ENCODE measurements around the gene FBXL20. TPM values are rescaled to one million over a fixed set of nuclear protein-coding genes. Genes with fewer than 3 reads are reported as not detected.

Gene FBXL20
- total and polyA plus RNA-seq, 2 of the 8 experiments (the other 6 are each of a cell fraction or from before 2014, with no cell fraction given) = 5.5 to 11.0 TPM

- no peak overlapping the region for H2BK15ac ChIP-seq (ENCODE audit: low read length)
- ChIA-PET CTCF (ENCODE audit: partially characterized antibody) (interaction anchor here (0.6 to 2.2 kb wide), 11 partner anchors 10 to 132 kb away, joined by 3 to 6 read pairs (median 3); no protein-coding TSS in a partner anchor), POLR2A (ENCODE audit: partially characterized antibody) (no interaction called here)
- no peak overlapping the region for H4K8ac ChIP-seq (ENCODE audit: extremely low read depth, insufficient read depth, low read length)
- no peak overlapping the region for H3K9ac ChIP-seq (replicated peaks in 1 of 4; ENCODE audit: extremely low read depth in 1 of 4, low read depth in 3 of 4, low read length in 3 of 4)
- no peaks in the 10 kb centered on the region for H3K9me3 ChIP-seq (ENCODE audit: insufficient read depth in 2 of 2, low read depth in 1 of 2, low read length in 1 of 2)
- DNase-seq (ENCODE audit: low read depth in 1 of 2, low spot score in 2 of 2) (no peak), FAIRE-seq (no peak)
- H3K18ac ChIP-seq (ENCODE audit: extremely low read depth, low read length) = no peak overlapping the region
- H3K23ac ChIP-seq (ENCODE audit: insufficient read length) = no peak overlapping the region
- no peaks in the 10 kb centered on the region for H3K4me1 ChIP-seq (replicated peaks in 1 of 4; ENCODE audit: control insufficient read depth in 3 of 4, insufficient read depth in 4 of 4, low read length in 3 of 4)
- TF ChIP-seq RNF2 (IDR thresholded peaks at IDR 0.05; ENCODE audit: borderline replicate concordance, low read depth, low read length, missing control alignments, poor library complexity, severe bottlenecking) = no peak
- peak; percentile 56 to 58 for TF ChIP-seq RAD21 (IDR thresholded peaks at IDR 0.05 in 1 of 2, conservative IDR thresholded peaks at IDR 0.05 in 1 of 2; ENCODE audit: low read depth in 2 of 2, low read length in 2 of 2)
- TF ChIP-seq JUND (IDR thresholded peaks at IDR 0.05; ENCODE audit: low read length) = no peak
- peak; percentile 28; the same call in 1 of the 2 replicates for TF ChIP-seq CEBPB (IDR thresholded peaks at IDR 0.05; ENCODE audit: low read depth, low read length)
- TF ChIP-seq CTCF (IDR thresholded peaks at IDR 0.05; ENCODE audit: control extremely low read depth in 1 of 3, insufficient read depth in 1 of 3, low read depth in 1 of 3, low read length in 3 of 3) = peak in 1 of 3 experiments; percentile 36; a peak in 1 of 4 replicates
- no peaks in the 10 kb centered on the region for H3K27me3 ChIP-seq (replicated peaks in 1 of 4; ENCODE audit: control insufficient read depth in 3 of 4, extremely low read depth in 1 of 4, insufficient read depth in 3 of 4, low read length in 3 of 4)
- no peaks in the 10 kb centered on the region for H4K20me1 ChIP-seq (replicated peaks in 1 of 2; ENCODE audit: control insufficient read depth in 1 of 2, insufficient read depth in 2 of 2, low read length in 2 of 2)
- peaks cover 0 to 10% (median 0%) of the 10 kb centered on the region in 4 experiments; a peak in 2 of 8 replicates for H3K36me3 ChIP-seq (ENCODE audit: control insufficient read depth in 2 of 4, insufficient read depth in 4 of 4, low read length in 3 of 4)
- H3K79me2 ChIP-seq (ENCODE audit: control insufficient read depth in 1 of 2, insufficient read depth in 2 of 2, low read length in 2 of 2) = no peaks in the 10 kb centered on the region
- H2AK5ac ChIP-seq (ENCODE audit: low read depth, low read length) = no peak overlapping the region
- no peak overlapping the region for H3K4me2 ChIP-seq (ENCODE audit: insufficient read depth in 1 of 2, low read depth in 2 of 2, low read length in 2 of 2)
- no peak overlapping the region for H3K56ac ChIP-seq (replicated peaks; ENCODE audit: insufficient read length, low read depth, low read length)
- no peak overlapping the region for H3K4ac ChIP-seq (replicated peaks; ENCODE audit: insufficient read length, low read depth, low read length)
- H2BK120ac ChIP-seq (replicated peaks; ENCODE audit: low read depth, low read length) = no peak overlapping the region
- H2AFZ ChIP-seq (ENCODE audit: low read length) = no peak overlapping the region
- H3K4me3 ChIP-seq (ENCODE audit: extremely low read depth in 1 of 4, insufficient read depth in 2 of 4, low read depth in 3 of 4, low read length in 4 of 4) = no peak overlapping the region
- no peaks in the 10 kb centered on the region for H3K79me1 ChIP-seq (ENCODE audit: low read depth, low read length)
- H2BK5ac ChIP-seq (ENCODE audit: low read depth, low read length) = no peak overlapping the region
- no peak overlapping the region for H2BK20ac ChIP-seq (ENCODE audit: low read length)
- no peak overlapping the region for H3K14ac ChIP-seq (ENCODE audit: insufficient read length)
- no peak overlapping the region for H2BK12ac ChIP-seq (ENCODE audit: low read depth, low read length)
- H3K23me2 ChIP-seq (ENCODE audit: low read depth, low read length) = no peaks in the 10 kb centered on the region
- no peak overlapping the region for H4K91ac ChIP-seq (replicated peaks; ENCODE audit: insufficient read length, low read length)
- no peak overlapping the region for H3K27ac ChIP-seq (ENCODE audit: low read depth, low read length)
- H4K5ac ChIP-seq (ENCODE audit: insufficient read length, low read depth, low read length) = no peak overlapping the region
- 71% methylated on average over 3 of the region's 3 CpGs; no CpG with 5 or more reads in 1 of the 2 experiments for WGBS, 2 experiments (ENCODE audit: extremely low coverage in 1 of 2, insufficient coverage in 1 of 2, insufficient read length in 1 of 2, insufficient replicate concordance in 2 of 2, low coverage in 1 of 2, low lambda C conversion rate in 2 of 2, missing lambda C conversion rate in 1 of 2)
Observed at GRCh38 chr17:39270923-39271322, 130.5 kb downstream of the FBXL20 start.

All from H1 (cell line).